Skeletal muscle satellite cell (primary cell): ENCODE measurements around the gene MIDN. TPM values are rescaled to one million over a fixed set of nuclear protein-coding genes. Genes with fewer than 3 reads are reported as not detected.
A peak's percentile ranks its signal among the peaks of the same experiment; 100 is the strongest.
"Not testable (repeated sequence)": the region's sequence is repeated elsewhere in the genome, so short reads cannot be mapped to it uniquely, and the experiment has no call there.

Experiments used
- H3K27me3 ChIP-seq: 2 replicates; pipeline ENCODE4 v1.7.0; 2013; ENCODE audit warnings: low read length; ENCODE audit not compliant: control insufficient read depth, insufficient read depth
- H3K36me3 ChIP-seq: 2 replicates; pipeline ENCODE4 v1.7.0; 2013; ENCODE audit warnings: mild to moderate bottlenecking, control low read depth, low read length; ENCODE audit not compliant: insufficient read depth
- H3K4me1 ChIP-seq: 2 replicates; pipeline ENCODE4 v1.7.0; 2013; ENCODE audit warnings: low read length; ENCODE audit not compliant: control insufficient read depth, insufficient read depth
- H3K4me2 ChIP-seq: 2 replicates; pipeline ENCODE4 v1.7.0; 2013; ENCODE audit warnings: mild to moderate bottlenecking, low read length
- H3K4me3 ChIP-seq: 2 replicates; pipeline ENCODE4 v1.7.0; 2013; ENCODE audit warnings: low read length
- H3K9ac ChIP-seq: 2 replicates; pipeline ENCODE4 v1.7.0; 2013; ENCODE audit warnings: mild to moderate bottlenecking, low read depth, low read length, moderate library complexity
- H3K9me3 ChIP-seq: replicated peaks from 2 replicates; pipeline ENCODE4 v1.7.0; 2013; ENCODE audit warnings: mild to moderate bottlenecking, control low read depth, low read length
- total RNA-seq: library from RNA; depleted of rRNA; stranded (reverse); fragments of >200 nt; gene quantifications from 2 replicates; pipeline ENCODE4 v1.2.3, GENCODE V29; 2012; rRNA removed

The MIDN gene
- total RNA-seq, result 21.3 and 31.0 TPM in 2 replicates

DNA sequence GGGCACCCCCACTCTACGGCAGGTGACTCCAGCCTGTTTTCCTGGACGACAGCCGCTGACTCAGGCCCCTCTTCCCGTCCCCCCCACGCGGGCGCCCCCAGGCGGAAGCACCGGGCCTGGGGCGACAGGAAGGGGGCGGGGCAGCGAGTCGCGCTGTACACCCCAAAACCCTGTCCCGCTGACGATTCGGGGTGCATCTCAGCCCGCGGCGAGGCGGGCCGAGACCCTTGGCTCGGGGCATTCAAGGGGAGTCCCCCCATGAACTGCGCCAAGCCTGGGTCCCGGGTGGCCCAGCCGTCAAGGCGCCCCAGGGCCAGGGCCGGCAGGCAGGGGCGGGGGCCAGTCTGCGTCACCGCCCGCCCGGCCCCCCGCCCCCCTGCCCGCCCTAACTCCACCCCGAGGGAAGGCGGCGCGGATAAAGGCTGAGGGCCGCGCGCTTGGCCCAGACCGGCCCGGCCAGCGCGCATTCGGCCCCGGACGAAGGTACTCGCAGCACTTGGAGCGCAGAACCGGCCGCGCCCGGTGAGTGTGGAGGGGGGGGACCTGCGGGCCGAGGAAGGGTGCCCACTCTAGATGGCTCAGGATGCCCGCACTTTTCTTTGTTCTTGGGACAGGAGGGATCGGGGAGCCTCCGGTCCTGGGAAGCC, at the start of gene MIDN:
Gene MIDN, plus strand, starts transcription at position 445 of the 647 bp plus-strand sequence. CDS start 1,714 bp downstream, outside the sequence.
- H3K9ac ChIP-seq, result peak within 1 kb of the TSS; percentile 95
- peaks cover 45% of the 10 kb centered on the region for H3K4me1 ChIP-seq
- H3K4me3 ChIP-seq, result peak within 1 kb of the TSS; percentile 97
- H3K36me3 ChIP-seq, result peaks cover 33% of the 10 kb centered on the region
- H3K9me3 ChIP-seq, result no peaks in the 10 kb centered on the region
- peak within 1 kb of the TSS; percentile 86 for H3K4me2 ChIP-seq
- H3K27me3 ChIP-seq, result no peaks in the 10 kb centered on the region

DNA sequence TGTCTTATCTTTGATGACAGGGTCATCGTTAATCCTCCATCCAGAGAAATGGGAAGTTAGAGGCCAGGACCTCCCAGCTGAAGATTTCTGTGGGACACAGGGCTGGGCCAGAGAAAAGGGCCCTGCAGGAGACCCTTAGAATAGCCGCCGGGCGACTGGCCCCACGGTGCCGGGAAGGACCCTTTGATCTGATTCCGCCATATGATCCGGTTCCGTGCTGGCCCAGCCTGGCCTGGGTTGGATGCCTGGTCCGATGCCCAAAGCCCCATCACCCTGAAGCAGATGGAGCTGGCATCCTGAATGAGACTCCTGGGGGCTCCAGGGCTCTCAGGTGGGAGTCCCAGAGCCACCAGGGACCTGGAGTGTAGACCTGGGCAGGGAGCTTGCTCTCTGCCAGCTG, 48.9 kb upstream of the MIDN start:
- H3K4me3 ChIP-seq, result no peak overlapping the region
- H3K9ac ChIP-seq, result no peak overlapping the region
- H3K36me3 ChIP-seq, result no peaks in the 10 kb centered on the region
- no peaks in the 10 kb centered on the region for H3K9me3 ChIP-seq
- H3K4me2 ChIP-seq, result no peak overlapping the region
- H3K27me3 ChIP-seq, result no peaks in the 10 kb centered on the region
- H3K4me1 ChIP-seq, result peaks cover 6% of the 10 kb centered on the region

DNA sequence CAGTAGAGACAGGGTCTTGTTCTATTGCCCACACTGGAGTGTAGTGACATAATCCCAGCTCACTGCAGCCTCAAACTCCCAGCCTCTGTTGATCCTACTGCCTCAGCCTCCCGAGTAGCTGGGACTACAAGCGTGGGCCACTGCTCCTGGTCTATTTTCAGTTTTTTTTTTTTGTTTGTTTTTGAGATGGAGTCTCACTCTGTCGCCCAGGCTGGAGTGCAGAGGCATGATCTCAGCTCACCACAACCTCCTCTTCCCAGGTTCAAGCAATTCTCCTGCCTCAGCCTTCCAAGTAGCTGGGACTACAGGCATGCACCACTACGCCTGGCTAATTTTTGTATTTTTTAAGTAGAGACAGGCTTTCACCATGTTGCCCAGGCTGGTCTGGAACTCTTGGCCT, 47.8 kb upstream of the MIDN start:
- H3K4me1 ChIP-seq, result peaks cover 11% of the 10 kb centered on the region
- H3K27me3 ChIP-seq, H3K9me3 ChIP-seq, H3K9ac ChIP-seq, H3K4me3 ChIP-seq, H3K4me2 ChIP-seq, H3K36me3 ChIP-seq: not testable (repeated sequence)

DNA sequence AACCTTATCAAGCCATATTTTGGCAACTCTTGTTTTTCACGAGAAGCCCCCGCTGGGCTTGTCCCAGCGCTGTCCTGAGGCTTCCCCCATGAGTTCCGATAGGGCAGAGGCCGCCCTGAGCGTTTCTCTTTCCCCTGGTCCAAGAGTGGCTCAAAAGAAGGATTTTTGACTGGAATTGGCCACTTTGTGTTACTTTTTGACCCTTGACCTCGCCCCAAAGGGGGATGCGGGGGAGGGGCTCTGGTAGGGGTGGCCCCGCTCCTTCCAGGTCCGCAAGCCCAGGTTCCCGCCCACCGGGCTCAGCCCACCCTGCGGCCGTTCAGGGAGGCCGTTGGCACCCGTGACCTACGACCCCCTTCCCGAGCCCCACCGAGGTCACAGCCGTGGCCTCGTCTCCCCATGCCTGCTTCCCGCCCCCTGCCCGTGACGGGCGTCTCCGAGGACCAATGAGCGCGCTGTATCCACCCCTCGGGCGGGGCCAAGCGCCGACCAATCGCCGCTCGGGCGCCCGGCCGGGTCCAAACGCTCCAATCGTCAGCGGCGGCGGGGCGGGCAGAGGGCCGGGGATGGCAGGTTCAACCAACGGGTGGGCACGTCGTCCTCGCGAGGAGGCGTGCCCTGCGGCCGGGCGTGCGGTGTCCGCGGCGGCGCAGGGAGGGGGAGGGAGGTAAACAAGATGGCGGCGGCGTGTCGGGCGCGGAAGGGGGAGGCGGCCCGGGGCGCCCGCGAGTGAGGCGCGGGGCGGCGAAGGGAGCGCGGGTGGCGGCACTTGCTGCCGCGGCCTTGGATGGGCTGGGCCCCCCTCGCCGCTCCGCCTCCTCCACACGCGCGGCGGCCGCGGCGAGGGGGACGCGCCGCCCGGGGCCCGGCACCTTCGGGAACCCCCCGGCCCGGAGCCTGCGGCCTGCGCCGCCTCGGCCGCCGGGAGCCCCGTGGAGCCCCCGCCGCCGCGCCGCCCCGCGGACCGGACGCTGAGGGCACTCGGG, 43.0 kb upstream of the MIDN start, which contains the start of gene STK11:
Gene STK11, plus strand, starts transcription at position 665 of the 986 bp plus-strand sequence. CDS start 1,136 bp downstream, outside the sequence.
- H3K27me3 ChIP-seq, result no peaks in the 10 kb centered on the region
- H3K4me2 ChIP-seq, result peak within 1 kb of the TSS; percentile 99
- peak within 1 kb of the TSS; percentile 81 for H3K9ac ChIP-seq
- peak within 1 kb of the TSS; percentile 80 for H3K4me3 ChIP-seq
- H3K4me1 ChIP-seq, result peaks cover 36% of the 10 kb centered on the region
- no peaks in the 10 kb centered on the region for H3K9me3 ChIP-seq
- peaks cover 8% of the 10 kb centered on the region for H3K36me3 ChIP-seq

DNA sequence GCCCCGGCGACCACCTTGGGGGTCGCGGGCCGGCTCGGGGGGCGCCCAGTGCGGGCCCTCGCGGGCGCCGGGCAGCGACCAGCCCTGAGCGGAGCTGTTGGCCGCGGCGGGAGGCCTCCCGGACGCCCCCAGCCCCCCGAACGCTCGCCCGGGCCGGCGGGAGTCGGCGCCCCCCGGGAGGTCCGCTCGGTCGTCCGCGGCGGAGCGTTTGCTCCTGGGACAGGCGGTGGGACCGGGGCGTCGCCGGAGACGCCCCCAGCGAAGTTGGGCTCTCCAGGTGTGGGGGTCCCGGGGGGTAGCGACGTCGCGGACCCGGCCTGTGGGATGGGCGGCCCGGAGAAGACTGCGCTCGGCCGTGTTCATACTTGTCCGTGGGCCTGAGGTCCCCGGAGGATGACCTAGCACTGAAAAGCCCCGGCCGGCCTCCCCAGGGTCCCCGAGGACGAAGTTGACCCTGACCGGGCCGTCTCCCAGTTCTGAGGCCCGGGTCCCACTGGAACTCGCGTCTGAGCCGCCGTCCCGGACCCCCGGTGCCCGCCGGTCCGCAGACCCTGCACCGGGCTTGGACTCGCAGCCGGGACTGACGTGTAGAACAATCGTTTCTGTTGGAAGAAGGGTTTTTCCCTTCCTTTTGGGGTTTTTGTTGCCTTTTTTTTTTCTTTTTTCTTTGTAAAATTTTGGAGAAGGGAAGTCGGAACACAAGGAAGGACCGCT, 42.1 kb upstream of the MIDN start:
- H3K4me2 ChIP-seq, result peak overlapping the region; percentile 99
- H3K9me3 ChIP-seq, result no peaks in the 10 kb centered on the region
- H3K4me1 ChIP-seq, result peaks cover 36% of the 10 kb centered on the region
- H3K4me3 ChIP-seq, result peak overlapping the region; percentile 79
- no peaks in the 10 kb centered on the region for H3K27me3 ChIP-seq
- peak overlapping the region; percentile 79 for H3K9ac ChIP-seq
- peaks cover 10% of the 10 kb centered on the region for H3K36me3 ChIP-seq

DNA sequence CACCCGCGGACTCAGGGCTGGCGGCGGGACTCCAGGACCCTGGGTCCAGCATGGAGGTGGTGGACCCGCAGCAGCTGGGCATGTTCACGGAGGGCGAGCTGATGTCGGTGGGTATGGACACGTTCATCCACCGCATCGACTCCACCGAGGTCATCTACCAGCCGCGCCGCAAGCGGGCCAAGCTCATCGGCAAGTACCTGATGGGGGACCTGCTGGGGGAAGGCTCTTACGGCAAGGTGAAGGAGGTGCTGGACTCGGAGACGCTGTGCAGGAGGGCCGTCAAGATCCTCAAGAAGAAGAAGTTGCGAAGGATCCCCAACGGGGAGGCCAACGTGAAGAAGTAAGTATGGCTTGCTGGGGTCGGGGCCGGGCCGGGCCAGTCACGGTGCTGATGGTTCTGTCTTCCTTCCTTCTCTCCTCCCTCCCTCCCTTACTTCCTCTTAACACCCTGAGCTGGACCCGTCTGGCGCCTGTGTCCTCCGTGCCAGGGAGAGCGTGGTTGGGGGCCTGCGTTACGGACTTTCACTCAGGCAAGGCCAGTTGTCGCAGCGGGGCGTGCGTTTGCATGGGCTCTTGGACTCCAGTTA, 41.4 kb upstream of the MIDN start:
- no peaks in the 10 kb centered on the region for H3K27me3 ChIP-seq
- peak overlapping the region; percentile 99 for H3K4me2 ChIP-seq
- peaks cover 36% of the 10 kb centered on the region for H3K4me1 ChIP-seq
- H3K9ac ChIP-seq, result peak overlapping the region; percentile 79
- H3K36me3 ChIP-seq, result peaks cover 10% of the 10 kb centered on the region
- no peaks in the 10 kb centered on the region for H3K9me3 ChIP-seq
- peak overlapping the region; percentile 79 for H3K4me3 ChIP-seq

DNA sequence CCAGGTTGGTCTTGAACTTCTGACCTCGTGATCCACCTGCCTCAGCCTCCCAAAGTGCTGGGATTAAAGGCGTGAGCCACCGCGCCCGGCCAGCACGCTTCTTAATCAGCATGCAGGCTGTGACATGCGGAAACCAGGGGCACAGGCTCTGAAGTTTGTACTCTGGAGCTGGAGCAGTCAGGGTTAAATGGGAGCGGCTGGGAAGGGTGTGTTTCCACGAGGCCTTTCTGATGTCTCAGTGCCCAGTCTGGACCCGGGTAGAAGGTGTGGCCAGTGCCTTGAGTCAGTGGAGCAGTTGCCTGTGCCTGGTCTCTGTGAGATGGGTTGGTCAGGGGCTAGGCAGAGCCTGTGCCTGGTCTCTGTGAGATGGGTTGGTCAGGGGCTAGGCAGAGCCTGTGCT, 39.6 kb upstream of the MIDN start:
- H3K36me3 ChIP-seq, result peaks cover 17% of the 10 kb centered on the region
- H3K9me3 ChIP-seq, H3K27me3 ChIP-seq, H3K9ac ChIP-seq: not testable (repeated sequence)
- peak overlapping the region; percentile 42 for H3K4me3 ChIP-seq
- H3K4me2 ChIP-seq, result peak overlapping the region; percentile 68
- peaks cover 38% of the 10 kb centered on the region for H3K4me1 ChIP-seq

DNA sequence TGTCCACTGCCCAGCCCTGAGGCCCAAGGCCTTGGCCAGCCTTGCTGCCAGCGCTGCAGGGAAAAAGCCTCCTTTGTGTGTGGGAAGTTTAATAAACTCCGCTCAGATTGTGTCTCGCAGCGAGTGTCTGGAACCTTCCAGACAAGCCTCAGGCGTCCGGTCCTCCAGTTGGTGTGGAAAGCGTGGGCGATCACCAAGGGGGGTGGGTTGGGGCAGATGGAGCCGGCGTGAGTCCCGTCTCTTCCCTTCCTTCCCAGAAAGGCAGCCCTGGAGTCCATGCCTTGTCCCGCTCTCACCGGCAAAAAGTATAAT, 38.2 kb upstream of the MIDN start:
- Histone ChIP-seq H3K9me3 (no peaks in the 10 kb centered on the region), H3K27me3 (no peaks in the 10 kb centered on the region), H3K4me2 (peak overlapping the region; percentile 30), H3K36me3 (peaks cover 21% of the 10 kb centered on the region), H3K9ac (peak overlapping the region; percentile 23), H3K4me1 (peaks cover 48% of the 10 kb centered on the region), H3K4me3 (no peak overlapping the region)

DNA sequence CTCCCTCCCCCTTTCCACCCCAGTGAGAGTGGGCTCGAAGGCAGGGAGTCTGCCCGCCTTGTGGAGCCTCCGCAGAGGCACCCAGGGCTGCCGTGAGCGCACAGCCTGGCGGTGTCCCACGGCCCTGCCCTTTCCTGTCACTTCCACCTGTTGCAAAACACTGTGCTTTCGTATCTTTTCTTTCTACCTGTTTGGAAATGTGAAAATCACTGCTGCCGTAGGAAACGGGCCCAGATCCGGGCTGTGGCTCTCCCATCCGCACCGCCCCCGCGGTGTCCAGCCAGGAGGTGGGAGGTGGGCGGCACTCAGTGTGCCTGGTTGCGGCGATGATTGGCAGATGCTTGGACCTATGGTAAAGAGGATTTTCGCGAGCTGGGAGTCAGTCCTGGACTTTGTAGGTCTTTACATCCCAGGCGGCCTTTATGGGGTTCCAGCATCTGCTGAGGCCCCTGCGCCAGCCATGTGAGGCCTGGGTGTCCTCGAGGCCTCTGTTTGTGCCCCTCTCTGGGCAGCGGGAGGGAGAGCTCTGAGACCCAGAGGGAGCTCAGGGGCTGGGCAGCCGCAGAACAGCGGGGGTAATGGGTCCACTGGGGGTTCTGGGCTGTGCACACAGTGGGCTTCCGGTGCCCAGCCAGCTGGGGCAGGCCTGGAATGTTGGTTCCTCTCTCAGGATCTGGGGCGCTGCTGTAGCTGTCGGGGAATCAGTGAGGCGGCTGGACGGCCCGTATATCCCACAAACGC, 36.7 kb upstream of the MIDN start:
- H3K4me1 ChIP-seq, result peaks cover 62% of the 10 kb centered on the region
- peaks cover 21% of the 10 kb centered on the region for H3K36me3 ChIP-seq
- H3K9ac ChIP-seq, result no peak overlapping the region
- H3K9me3 ChIP-seq, result no peaks in the 10 kb centered on the region
- no peak overlapping the region for H3K4me3 ChIP-seq
- no peaks in the 10 kb centered on the region for H3K27me3 ChIP-seq
- no peak overlapping the region for H3K4me2 ChIP-seq

DNA sequence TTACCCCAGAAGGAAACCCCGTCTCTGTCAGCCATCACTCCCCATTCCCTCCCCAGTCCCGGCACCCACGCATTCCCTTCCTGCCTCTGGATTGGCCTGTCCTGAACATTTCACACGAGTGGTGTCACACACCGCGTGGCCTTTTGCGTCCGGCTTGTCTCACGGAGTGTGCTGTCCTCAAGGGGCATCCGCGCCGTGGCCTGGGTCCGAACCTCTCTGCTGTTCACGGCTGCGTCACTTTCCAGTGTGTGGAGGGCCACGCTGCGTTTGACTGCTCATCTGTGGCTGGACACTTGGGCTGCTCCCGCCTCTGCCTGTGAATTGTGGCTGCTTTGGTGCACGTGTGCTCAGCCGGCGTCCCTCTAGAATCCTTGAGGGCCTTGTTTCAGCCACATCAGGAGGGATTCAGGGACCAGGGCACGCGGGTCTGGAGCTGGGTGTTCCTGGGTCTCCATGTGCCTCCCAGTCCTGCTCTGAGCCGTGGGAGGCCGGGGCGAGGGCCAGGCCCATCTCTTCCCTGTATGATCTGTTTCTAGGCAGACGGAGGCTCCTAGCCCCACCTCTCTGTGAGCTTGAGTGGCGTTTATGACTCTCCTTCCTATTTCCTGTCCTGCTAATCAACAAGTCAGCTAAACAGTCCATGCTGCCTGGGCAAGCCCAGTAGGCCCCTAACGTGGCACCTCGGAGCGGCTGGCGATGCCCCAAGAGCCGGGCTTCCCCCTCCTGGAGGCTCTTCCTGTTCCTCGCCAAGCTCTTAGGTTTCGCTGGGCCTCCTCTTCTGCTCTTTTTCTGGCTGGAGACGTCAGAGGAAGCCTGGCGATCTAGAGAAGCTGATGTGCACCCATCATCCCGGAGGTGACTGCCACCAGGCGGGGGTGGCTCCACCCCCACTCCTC, 34.7 kb upstream of the MIDN start:
- peaks cover 21% of the 10 kb centered on the region for H3K36me3 ChIP-seq
- H3K4me3 ChIP-seq, result peak overlapping the region; percentile 34

More for the DNA sequence above, 34.7 kb upstream of the MIDN start:
- no peaks in the 10 kb centered on the region for H3K27me3 ChIP-seq
- H3K9ac ChIP-seq, result peak overlapping the region; percentile 85
- H3K4me2 ChIP-seq, result peak overlapping the region; percentile 71
- no peaks in the 10 kb centered on the region for H3K9me3 ChIP-seq
- peaks cover 67% of the 10 kb centered on the region for H3K4me1 ChIP-seq
